Measurements from ENCODE around the gene THADA. TPM values are rescaled to one million over a fixed set of nuclear protein-coding genes. Genes with fewer than 3 reads are reported as not detected.

Gene THADA
- total and polyA plus RNA-seq, 2 donors (not counting 3 experiments of a cell fraction or from before 2014, with no cell fraction given), result 22.6 to 25.3 TPM

DNA sequence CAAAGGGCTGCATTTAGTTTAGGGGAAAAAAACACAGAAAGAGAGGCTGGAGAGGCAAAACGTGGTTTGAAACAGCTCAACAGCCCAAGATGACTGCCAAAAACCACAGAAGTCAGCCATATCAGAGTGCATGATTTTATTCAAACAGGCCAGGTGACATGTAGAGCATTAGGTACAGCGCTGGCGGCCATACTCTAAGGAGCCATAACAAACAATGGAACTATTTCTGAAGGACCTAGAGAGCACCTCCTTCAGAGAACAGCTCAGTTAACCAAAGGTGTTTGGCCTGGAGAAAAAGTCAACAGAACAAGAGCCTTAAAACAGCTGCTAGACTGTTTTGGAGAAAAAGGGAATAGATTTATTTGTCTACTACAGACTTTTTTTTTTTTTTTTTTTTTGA is 2.6 kb downstream of the THADA start:
- peaks cover 11% of the 10 kb centered on the region for H3K79me2 ChIP-seq (ENCODE audit: control insufficient read depth, insufficient read depth, low read length)
- CTCF ChIA-PET, result interaction anchor here (1.4 to 3.6 kb wide), 3 partner anchors 12 to 16 kb away, joined by 3 to 16 read pairs (median 3); no protein-coding TSS in a partner anchor
- H3K9ac ChIP-seq (replicated peaks; ENCODE audit: extremely low read depth, insufficient read depth, low read length), result no peak overlapping the region
- POLR2A ChIA-PET, result no interaction called here
- dilution Hi-C loops (cut with MboI; ENCODE audit: extremely low pct_ligation_motif_present, low sequenced_read_pairs) (no loop called here), intact Hi-C loops (cut with micrococcal nuclease) (no loop called here)
- no peak overlapping the region for H3K27ac ChIP-seq (ENCODE audit: insufficient read depth, low read depth, low read length)
- FAIRE-seq, result no peak
- no peak overlapping the region for H3K4me2 ChIP-seq (ENCODE audit: insufficient read depth, low read length)
- no peak for DNase-seq (ENCODE audit: low read depth, low spot score)
- peaks cover 14% of the 10 kb centered on the region for H3K4me1 ChIP-seq (ENCODE audit: control insufficient read depth, extremely low read depth, insufficient read depth, low read length)
- H3K27me3 ChIP-seq (ENCODE audit: control insufficient read depth in 2 of 2, insufficient read depth in 2 of 2, low read length in 2 of 2), result no peaks in the 10 kb centered on the region
- H3K36me3 ChIP-seq (ENCODE audit: control insufficient read depth in 2 of 2, extremely low read depth in 1 of 2, insufficient read depth in 2 of 2, low read length in 2 of 2), result peaks cover 0 to 2% of the 10 kb centered on the region in 2 experiments
- H3K9me1 ChIP-seq (replicated peaks; ENCODE audit: control insufficient read depth, extremely low read depth, insufficient read depth, low read length), result no peaks in the 10 kb centered on the region
- H4K20me1 ChIP-seq (replicated peaks; ENCODE audit: control insufficient read depth, extremely low read depth, insufficient read depth, low read length), result no peaks in the 10 kb centered on the region
- no TSS peak for BruUV-seq (replicated peaks)
- no peak for TF ChIP-seq GATA2 (IDR thresholded peaks at IDR 0.05; ENCODE audit: insufficient read depth, insufficient read length, low read depth, low read length)
- TF ChIP-seq FOS (IDR thresholded peaks at IDR 0.05; ENCODE audit: borderline replicate concordance, insufficient read depth, low read length), result no peak
- no peak overlapping the region for H3K4me3 ChIP-seq (replicated peaks in 1 of 3; ENCODE audit: insufficient read depth in 1 of 3, low read depth in 1 of 3, low read length in 3 of 3)
- H3K9me3 ChIP-seq (replicated peaks; ENCODE audit: control insufficient read depth, insufficient read depth, low read length), result no peaks in the 10 kb centered on the region
- no peak overlapping the region for H2AFZ ChIP-seq (ENCODE audit: low read depth, low read length)

GRCh38 chr2:43592443-43592842 is 3.4 kb downstream of the THADA start:
- ChIA-PET CTCF (interaction anchor here (1.4 to 3.6 kb wide), 2 partner anchors 13 to 15 kb away, joined by 3 to 16 read pairs; no protein-coding TSS in a partner anchor), POLR2A (no interaction called here)
- Histone ChIP-seq H3K4me2 (ENCODE audit: insufficient read depth, low read length) (no peak overlapping the region), H3K4me3 (replicated peaks in 1 of 3; ENCODE audit: insufficient read depth in 1 of 3, low read depth in 1 of 3, low read length in 3 of 3) (no peak overlapping the region), H3K27ac (ENCODE audit: insufficient read depth, low read depth, low read length) (no peak overlapping the region), H2AFZ (ENCODE audit: low read depth, low read length) (no peak overlapping the region), H3K27me3 (ENCODE audit: control insufficient read depth in 2 of 2, insufficient read depth in 2 of 2, low read length in 2 of 2) (no peaks in the 10 kb centered on the region), H3K4me1 (ENCODE audit: control insufficient read depth, extremely low read depth, insufficient read depth, low read length) (peaks cover 14% of the 10 kb centered on the region), H3K79me2 (ENCODE audit: control insufficient read depth, insufficient read depth, low read length) (peaks cover 11% of the 10 kb centered on the region), H3K9me3 (replicated peaks; ENCODE audit: control insufficient read depth, insufficient read depth, low read length) (no peaks in the 10 kb centered on the region), H4K20me1 (replicated peaks; ENCODE audit: control insufficient read depth, extremely low read depth, insufficient read depth, low read length) (no peaks in the 10 kb centered on the region), H3K36me3 (ENCODE audit: control insufficient read depth in 2 of 2, extremely low read depth in 1 of 2, insufficient read depth in 2 of 2, low read length in 2 of 2) (peaks cover 0 to 2% of the 10 kb centered on the region in 2 experiments), H3K9me1 (replicated peaks; ENCODE audit: control insufficient read depth, extremely low read depth, insufficient read depth, low read length) (no peaks in the 10 kb centered on the region), H3K9ac (replicated peaks; ENCODE audit: extremely low read depth, insufficient read depth, low read length) (no peak overlapping the region)
- dilution Hi-C loops (cut with MboI; ENCODE audit: extremely low pct_ligation_motif_present, low sequenced_read_pairs) (no loop called here), intact Hi-C loops (cut with micrococcal nuclease) (no loop called here)
- no peak for DNase-seq (ENCODE audit: low read depth, low spot score)
- no peak for FAIRE-seq
- TF ChIP-seq EZH2 (IDR thresholded peaks at IDR 0.05; ENCODE audit: borderline replicate concordance, low read depth, low read length, severe bottlenecking) (no peak), GATA2 (IDR thresholded peaks at IDR 0.05; ENCODE audit: insufficient read depth, insufficient read length, low read depth, low read length) (no peak), JUN (IDR thresholded peaks at IDR 0.05; ENCODE audit: borderline replicate concordance, insufficient read depth, insufficient read length, low read depth) (no peak), MYC (IDR thresholded peaks at IDR 0.05; ENCODE audit: low read depth, low read length) (no peak), POLR2AphosphoS5 (IDR thresholded peaks at IDR 0.05; ENCODE audit: insufficient read depth, low read depth, low read length) (no peak)
- no TSS peak for BruUV-seq (replicated peaks)

All from endothelial cell of umbilical vein (primary cell).